ENCODE data around the gene CELSR2. TPM values are rescaled to one million over a fixed set of nuclear protein-coding genes. Genes with fewer than 3 reads are reported as not detected.

CELSR2 gene
- polyA plus RNA-seq, 2 donors: 17.4 to 19.4 TPM

GRCh38 chr1:109268431-109269211 lies 19.3 kb downstream of the CELSR2 start:
- peaks cover 0 to 22% of the 10 kb centered on the region in 2 donors for H3K4me1 ChIP-seq (ENCODE audit: control insufficient read depth in 2 of 2, insufficient read depth in 2 of 2, low read length in 1 of 2)
- no peaks in the 10 kb centered on the region for H3K27me3 ChIP-seq (ENCODE audit: control insufficient read depth in 1 of 2, insufficient read depth in 2 of 2, low read length in 2 of 2)
- H3K27ac ChIP-seq (ENCODE audit: low read depth in 2 of 2, low read length in 1 of 2): peak overlapping the region in 1 of 2 donors; percentile 95
- WGBS, 2 donors: 82 to 86% methylated on average over 29 of the region's 29 CpGs
- peaks cover 0 to 58% of the 10 kb centered on the region in 2 donors for H3K36me3 ChIP-seq (ENCODE audit: control insufficient read depth in 2 of 2, insufficient read depth in 2 of 2, low read length in 1 of 2)
- no peaks in the 10 kb centered on the region for H3K9me3 ChIP-seq (ENCODE audit: control insufficient read depth in 2 of 2, insufficient read depth in 1 of 2, low read depth in 1 of 2, low read length in 1 of 2)
- no peak overlapping the region for H3K4me3 ChIP-seq (ENCODE audit: low read depth in 1 of 2, low read length in 2 of 2)

- WGBS, 2 donors: 87% methylated on average over 33 of the region's 33 CpGs
- Histone ChIP-seq H3K4me3 (ENCODE audit: low read depth in 1 of 2, low read length in 2 of 2) (no peak overlapping the region), H3K36me3 (ENCODE audit: control insufficient read depth in 2 of 2, insufficient read depth in 2 of 2, low read length in 1 of 2) (peaks cover 0 to 57% of the 10 kb centered on the region in 2 donors)
Measured at GRCh38 chr1:109269212-109269980, 20.1 kb downstream of the CELSR2 start.

GRCh38 chr1:109269981-109270622 lies 20.8 kb downstream of the CELSR2 start:
- whole genome bisulfite sequencing, 2 donors: 88 to 92% methylated on average over 17 of the region's 17 CpGs
- Histone ChIP-seq H3K4me1 (ENCODE audit: control insufficient read depth in 2 of 2, insufficient read depth in 2 of 2, low read length in 1 of 2) (peaks cover 0 to 17% of the 10 kb centered on the region in 2 donors), H3K4me3 (ENCODE audit: low read depth in 1 of 2, low read length in 2 of 2) (no peak overlapping the region), H3K36me3 (ENCODE audit: control insufficient read depth in 2 of 2, insufficient read depth in 2 of 2, low read length in 1 of 2) (peaks cover 0 to 50% of the 10 kb centered on the region in 2 donors), H3K9me3 (ENCODE audit: control insufficient read depth in 2 of 2, insufficient read depth in 1 of 2, low read depth in 1 of 2, low read length in 1 of 2) (no peaks in the 10 kb centered on the region), H3K27me3 (ENCODE audit: control insufficient read depth in 1 of 2, insufficient read depth in 2 of 2, low read length in 2 of 2) (no peaks in the 10 kb centered on the region), H3K27ac (ENCODE audit: low read depth in 2 of 2, low read length in 1 of 2) (no peak overlapping the region)

More at GRCh38 chr1:109269212-109269980, 20.1 kb downstream of the CELSR2 start:
- Histone ChIP-seq H3K27me3 (ENCODE audit: control insufficient read depth in 1 of 2, insufficient read depth in 2 of 2, low read length in 2 of 2) (no peaks in the 10 kb centered on the region), H3K27ac (ENCODE audit: low read depth in 2 of 2, low read length in 1 of 2) (no peak overlapping the region), H3K9me3 (ENCODE audit: control insufficient read depth in 2 of 2, insufficient read depth in 1 of 2, low read depth in 1 of 2, low read length in 1 of 2) (no peaks in the 10 kb centered on the region), H3K4me1 (ENCODE audit: control insufficient read depth in 2 of 2, insufficient read depth in 2 of 2, low read length in 1 of 2) (peaks cover 0 to 17% of the 10 kb centered on the region in 2 donors)

- WGBS, 2 donors: 87 to 89% methylated on average over 20 of the region's 20 CpGs
- Histone ChIP-seq H3K27ac (ENCODE audit: low read depth in 2 of 2, low read length in 1 of 2) (no peak overlapping the region), H3K4me1 (ENCODE audit: control insufficient read depth in 2 of 2, insufficient read depth in 2 of 2, low read length in 1 of 2) (peaks cover 0 to 17% of the 10 kb centered on the region in 2 donors), H3K4me3 (ENCODE audit: low read depth in 1 of 2, low read length in 2 of 2) (no peak overlapping the region), H3K27me3 (ENCODE audit: control insufficient read depth in 1 of 2, insufficient read depth in 2 of 2, low read length in 2 of 2) (no peaks in the 10 kb centered on the region), H3K36me3 (ENCODE audit: control insufficient read depth in 2 of 2, insufficient read depth in 2 of 2, low read length in 1 of 2) (peaks cover 0 to 44% of the 10 kb centered on the region in 2 donors), H3K9me3 (ENCODE audit: control insufficient read depth in 2 of 2, insufficient read depth in 1 of 2, low read depth in 1 of 2, low read length in 1 of 2) (no peaks in the 10 kb centered on the region)
Measured at GRCh38 chr1:109270623-109271317, 21.4 kb downstream of the CELSR2 start.

GRCh38 chr1:109271458-109271857 lies 22.1 kb downstream of the CELSR2 start:
- Histone ChIP-seq H3K27me3 (ENCODE audit: control insufficient read depth in 1 of 2, insufficient read depth in 2 of 2, low read length in 2 of 2) (no peaks in the 10 kb centered on the region), H3K4me1 (ENCODE audit: control insufficient read depth in 2 of 2, insufficient read depth in 2 of 2, low read length in 1 of 2) (peaks cover 0 to 17% of the 10 kb centered on the region in 2 donors), H3K9me3 (ENCODE audit: control insufficient read depth in 2 of 2, insufficient read depth in 1 of 2, low read depth in 1 of 2, low read length in 1 of 2) (no peaks in the 10 kb centered on the region), H3K4me3 (ENCODE audit: low read depth in 1 of 2, low read length in 2 of 2) (no peak overlapping the region), H3K27ac (ENCODE audit: low read depth in 2 of 2, low read length in 1 of 2) (no peak overlapping the region), H3K36me3 (ENCODE audit: control insufficient read depth in 2 of 2, insufficient read depth in 2 of 2, low read length in 1 of 2) (peaks cover 0 to 39% of the 10 kb centered on the region in 2 donors)
- WGBS, 2 donors: 86 to 90% methylated on average over 6 of the region's 6 CpGs

GRCh38 chr1:109272021-109272799 lies 22.9 kb downstream of the CELSR2 start:
- H3K27ac ChIP-seq (ENCODE audit: low read depth in 2 of 2, low read length in 1 of 2): peak overlapping the region in 1 of 2 donors; percentile 96
- no peaks in the 10 kb centered on the region for H3K9me3 ChIP-seq (ENCODE audit: control insufficient read depth in 2 of 2, insufficient read depth in 1 of 2, low read depth in 1 of 2, low read length in 1 of 2)
- H3K4me1 ChIP-seq (ENCODE audit: control insufficient read depth in 2 of 2, insufficient read depth in 2 of 2, low read length in 1 of 2): peaks cover 0 to 15% of the 10 kb centered on the region in 2 donors
- H3K4me3 ChIP-seq (ENCODE audit: low read depth in 1 of 2, low read length in 2 of 2): no peak overlapping the region
- H3K27me3 ChIP-seq (ENCODE audit: control insufficient read depth in 1 of 2, insufficient read depth in 2 of 2, low read length in 2 of 2): no peaks in the 10 kb centered on the region
- peaks cover 0 to 39% of the 10 kb centered on the region in 2 donors for H3K36me3 ChIP-seq (ENCODE audit: control insufficient read depth in 2 of 2, insufficient read depth in 2 of 2, low read length in 1 of 2)
- 82 to 84% methylated on average over 13 of the region's 13 CpGs for WGBS, 2 donors

GRCh38 chr1:109272831-109273547 lies 23.6 kb downstream of the CELSR2 start:
- Histone ChIP-seq H3K9me3 (ENCODE audit: control insufficient read depth in 2 of 2, insufficient read depth in 1 of 2, low read depth in 1 of 2, low read length in 1 of 2) (no peaks in the 10 kb centered on the region), H3K36me3 (ENCODE audit: control insufficient read depth in 2 of 2, insufficient read depth in 2 of 2, low read length in 1 of 2) (peaks cover 0 to 39% of the 10 kb centered on the region in 2 donors), H3K27me3 (ENCODE audit: control insufficient read depth in 1 of 2, insufficient read depth in 2 of 2, low read length in 2 of 2) (no peaks in the 10 kb centered on the region), H3K27ac (ENCODE audit: low read depth in 2 of 2, low read length in 1 of 2) (peak overlapping the region; percentile 85 to 96), H3K4me3 (ENCODE audit: low read depth in 1 of 2, low read length in 2 of 2) (no peak overlapping the region), H3K4me1 (ENCODE audit: control insufficient read depth in 2 of 2, insufficient read depth in 2 of 2, low read length in 1 of 2) (peaks cover 0 to 16% of the 10 kb centered on the region in 2 donors)
- WGBS, 2 donors: 67 to 76% methylated on average over 16 of the region's 16 CpGs

GRCh38 chr1:109273570-109274288 lies 24.4 kb downstream of the CELSR2 start:
- H3K4me1 ChIP-seq (ENCODE audit: control insufficient read depth in 2 of 2, insufficient read depth in 2 of 2, low read length in 1 of 2): peaks cover 0 to 16% of the 10 kb centered on the region in 2 donors
- H3K27me3 ChIP-seq (ENCODE audit: control insufficient read depth in 1 of 2, insufficient read depth in 2 of 2, low read length in 2 of 2): no peaks in the 10 kb centered on the region
- H3K27ac ChIP-seq (ENCODE audit: low read depth in 2 of 2, low read length in 1 of 2): peak overlapping the region; percentile 85 to 96
- H3K4me3 ChIP-seq (ENCODE audit: low read depth in 1 of 2, low read length in 2 of 2): no peak overlapping the region
- WGBS, 2 donors: 50 to 60% methylated on average over 30 of the region's 30 CpGs
- no peaks in the 10 kb centered on the region for H3K9me3 ChIP-seq (ENCODE audit: control insufficient read depth in 2 of 2, insufficient read depth in 1 of 2, low read depth in 1 of 2, low read length in 1 of 2)
- H3K36me3 ChIP-seq (ENCODE audit: control insufficient read depth in 2 of 2, insufficient read depth in 2 of 2, low read length in 1 of 2): peaks cover 0 to 37% of the 10 kb centered on the region in 2 donors
